ENCODE results near the gene IFI27.

DNA sequence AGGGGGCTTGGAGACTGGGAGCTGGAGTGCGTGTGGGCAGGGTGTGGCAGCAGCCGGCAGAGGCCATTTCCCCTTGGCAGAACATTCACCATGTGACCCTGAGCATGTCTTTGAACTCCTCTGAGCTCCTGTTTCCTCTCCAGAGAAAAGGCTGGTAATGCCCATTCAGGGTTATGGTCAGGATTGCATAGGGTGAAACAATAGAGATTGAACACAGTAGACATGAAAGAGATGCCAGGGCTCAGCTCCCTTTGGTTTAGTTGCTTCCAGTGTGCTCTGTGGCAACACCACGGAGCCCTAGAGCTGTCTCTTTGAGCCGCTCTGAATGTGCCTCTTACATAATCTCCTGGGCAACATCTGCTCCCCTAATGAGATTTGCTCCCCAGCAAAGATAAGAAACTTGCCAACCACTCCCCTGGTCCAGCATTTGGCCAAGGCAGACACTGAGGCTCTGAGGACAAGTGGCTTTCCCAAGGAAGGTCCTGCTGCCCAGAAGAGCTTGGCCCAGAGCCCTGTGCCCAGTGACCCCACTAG lies 4.6 kb downstream of the IFI27 start:
- TF ChIP-seq YY1 (tag by site-specific recombination; IDR thresholded peaks at IDR 0.05): no peak
- TF ChIP-seq, protein P1, sequence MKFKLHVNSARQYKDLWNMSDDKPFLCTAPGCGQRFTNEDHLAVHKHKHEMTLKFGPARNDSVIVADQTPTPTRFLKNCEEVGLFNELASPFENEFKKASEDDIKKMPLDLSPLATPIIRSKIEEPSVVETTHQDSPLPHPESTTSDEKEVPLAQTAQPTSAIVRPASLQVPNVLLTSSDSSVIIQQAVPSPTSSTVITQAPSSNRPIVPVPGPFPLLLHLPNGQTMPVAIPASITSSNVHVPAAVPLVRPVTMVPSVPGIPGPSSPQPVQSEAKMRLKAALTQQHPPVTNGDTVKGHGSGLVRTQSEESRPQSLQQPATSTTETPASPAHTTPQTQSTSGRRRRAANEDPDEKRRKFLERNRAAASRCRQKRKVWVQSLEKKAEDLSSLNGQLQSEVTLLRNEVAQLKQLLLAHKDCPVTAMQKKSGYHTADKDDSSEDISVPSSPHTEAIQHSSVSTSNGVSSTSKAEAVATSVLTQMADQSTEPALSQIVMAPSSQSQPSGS (tag by site-specific recombination; IDR thresholded peaks at IDR 0.05; ENCODE audit: low read depth): no peak
- TF ChIP-seq, protein P2, sequence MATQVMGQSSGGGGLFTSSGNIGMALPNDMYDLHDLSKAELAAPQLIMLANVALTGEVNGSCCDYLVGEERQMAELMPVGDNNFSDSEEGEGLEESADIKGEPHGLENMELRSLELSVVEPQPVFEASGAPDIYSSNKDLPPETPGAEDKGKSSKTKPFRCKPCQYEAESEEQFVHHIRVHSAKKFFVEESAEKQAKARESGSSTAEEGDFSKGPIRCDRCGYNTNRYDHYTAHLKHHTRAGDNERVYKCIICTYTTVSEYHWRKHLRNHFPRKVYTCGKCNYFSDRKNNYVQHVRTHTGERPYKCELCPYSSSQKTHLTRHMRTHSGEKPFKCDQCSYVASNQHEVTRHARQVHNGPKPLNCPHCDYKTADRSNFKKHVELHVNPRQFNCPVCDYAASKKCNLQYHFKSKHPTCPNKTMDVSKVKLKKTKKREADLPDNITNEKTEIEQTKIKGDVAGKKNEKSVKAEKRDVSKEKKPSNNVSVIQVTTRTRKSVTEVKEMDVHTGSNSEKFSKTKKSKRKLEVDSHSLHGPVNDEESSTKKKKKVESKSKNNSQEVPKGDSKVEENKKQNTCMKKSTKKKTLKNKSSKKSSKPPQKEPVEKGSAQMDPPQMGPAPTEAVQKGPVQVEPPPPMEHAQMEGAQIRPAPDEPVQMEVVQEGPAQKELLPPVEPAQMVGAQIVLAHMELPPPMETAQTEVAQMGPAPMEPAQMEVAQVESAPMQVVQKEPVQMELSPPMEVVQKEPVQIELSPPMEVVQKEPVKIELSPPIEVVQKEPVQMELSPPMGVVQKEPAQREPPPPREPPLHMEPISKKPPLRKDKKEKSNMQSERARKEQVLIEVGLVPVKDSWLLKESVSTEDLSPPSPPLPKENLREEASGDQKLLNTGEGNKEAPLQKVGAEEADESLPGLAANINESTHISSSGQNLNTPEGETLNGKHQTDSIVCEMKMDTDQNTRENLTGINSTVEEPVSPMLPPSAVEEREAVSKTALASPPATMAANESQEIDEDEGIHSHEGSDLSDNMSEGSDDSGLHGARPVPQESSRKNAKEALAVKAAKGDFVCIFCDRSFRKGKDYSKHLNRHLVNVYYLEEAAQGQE (tag by site-specific recombination; IDR thresholded peaks at IDR 0.05): no peak
- TF ChIP-seq, protein P3, sequence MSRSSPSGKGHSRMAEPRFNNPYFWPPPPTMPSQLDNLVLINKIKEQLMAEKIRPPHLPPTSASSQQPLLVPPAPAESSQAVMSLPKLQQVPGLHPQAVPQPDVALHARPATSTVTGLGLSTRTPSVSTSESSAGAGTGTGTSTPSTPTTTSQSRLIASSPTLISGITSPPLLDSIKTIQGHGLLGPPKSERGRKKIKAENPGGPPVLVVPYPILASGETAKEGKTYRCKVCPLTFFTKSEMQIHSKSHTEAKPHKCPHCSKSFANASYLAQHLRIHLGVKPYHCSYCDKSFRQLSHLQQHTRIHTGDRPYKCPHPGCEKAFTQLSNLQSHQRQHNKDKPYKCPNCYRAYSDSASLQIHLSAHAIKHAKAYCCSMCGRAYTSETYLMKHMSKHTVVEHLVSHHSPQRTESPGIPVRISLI (tag by site-specific recombination; IDR thresholded peaks at IDR 0.05): no peak
- no peak for TF ChIP-seq ZNF174 (tag by site-specific recombination; IDR thresholded peaks at IDR 0.05)
- no peak for TF ChIP-seq BCL11B (tag by site-specific recombination; IDR thresholded peaks at IDR 0.05; ENCODE audit: low read depth)
- no peak for TF ChIP-seq ZNF121 (tag by site-specific recombination; IDR thresholded peaks at IDR 0.05)

Data from HEK293 (cell line).